Measurements from ENCODE around the gene ARID5B. TPM values are rescaled to one million over a fixed set of nuclear protein-coding genes. Genes with fewer than 3 reads are reported as not detected.

Gene ARID5B
- total RNA-seq, 4 donors from 2014 or later, result 7.6 to 36.3 (median 21.2) TPM

GRCh38 chr10:62103857-62104256 lies 202.4 kb downstream of the ARID5B start:
- Histone ChIP-seq H3K27me3 (no peaks in the 10 kb centered on the region), H3K4me3 (replicated peaks in 1 of 3) (no peak overlapping the region), H3K9me3 (no peaks in the 10 kb centered on the region), H3K36me3 (no peaks in the 10 kb centered on the region), H3K27ac (no peak overlapping the region), H3K4me1 (no peaks in the 10 kb centered on the region)
- WGBS, 2 donors, result 75 to 84% methylated on average over 9 of the region's 9 CpGs
- TF ChIP-seq POLR2A (IDR thresholded peaks at IDR 0.05), result no peak
- TF ChIP-seq, protein P1, sequence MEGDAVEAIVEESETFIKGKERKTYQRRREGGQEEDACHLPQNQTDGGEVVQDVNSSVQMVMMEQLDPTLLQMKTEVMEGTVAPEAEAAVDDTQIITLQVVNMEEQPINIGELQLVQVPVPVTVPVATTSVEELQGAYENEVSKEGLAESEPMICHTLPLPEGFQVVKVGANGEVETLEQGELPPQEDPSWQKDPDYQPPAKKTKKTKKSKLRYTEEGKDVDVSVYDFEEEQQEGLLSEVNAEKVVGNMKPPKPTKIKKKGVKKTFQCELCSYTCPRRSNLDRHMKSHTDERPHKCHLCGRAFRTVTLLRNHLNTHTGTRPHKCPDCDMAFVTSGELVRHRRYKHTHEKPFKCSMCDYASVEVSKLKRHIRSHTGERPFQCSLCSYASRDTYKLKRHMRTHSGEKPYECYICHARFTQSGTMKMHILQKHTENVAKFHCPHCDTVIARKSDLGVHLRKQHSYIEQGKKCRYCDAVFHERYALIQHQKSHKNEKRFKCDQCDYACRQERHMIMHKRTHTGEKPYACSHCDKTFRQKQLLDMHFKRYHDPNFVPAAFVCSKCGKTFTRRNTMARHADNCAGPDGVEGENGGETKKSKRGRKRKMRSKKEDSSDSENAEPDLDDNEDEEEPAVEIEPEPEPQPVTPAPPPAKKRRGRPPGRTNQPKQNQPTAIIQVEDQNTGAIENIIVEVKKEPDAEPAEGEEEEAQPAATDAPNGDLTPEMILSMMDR (IDR thresholded peaks at IDR 0.05), result no peak
- no peak for DNase-seq
- intact Hi-C loops (cut with DNase I), result no loop called here

GRCh38 chr10:62106929-62107519 lies 205.5 kb downstream of the ARID5B start:
- TF ChIP-seq POLR2A (IDR thresholded peaks at IDR 0.05), result no peak
- TF ChIP-seq, protein P1 (IDR thresholded peaks at IDR 0.05), result no peak
- Histone ChIP-seq H3K27ac (no peak overlapping the region), H3K36me3 (no peaks in the 10 kb centered on the region), H3K4me1 (no peaks in the 10 kb centered on the region), H3K9me3 (no peaks in the 10 kb centered on the region), H3K27me3 (no peaks in the 10 kb centered on the region), H3K4me3 (replicated peaks in 1 of 3) (no peak overlapping the region)
- intact Hi-C loops (cut with DNase I), result no loop called here
- no peak for DNase-seq

DNA sequence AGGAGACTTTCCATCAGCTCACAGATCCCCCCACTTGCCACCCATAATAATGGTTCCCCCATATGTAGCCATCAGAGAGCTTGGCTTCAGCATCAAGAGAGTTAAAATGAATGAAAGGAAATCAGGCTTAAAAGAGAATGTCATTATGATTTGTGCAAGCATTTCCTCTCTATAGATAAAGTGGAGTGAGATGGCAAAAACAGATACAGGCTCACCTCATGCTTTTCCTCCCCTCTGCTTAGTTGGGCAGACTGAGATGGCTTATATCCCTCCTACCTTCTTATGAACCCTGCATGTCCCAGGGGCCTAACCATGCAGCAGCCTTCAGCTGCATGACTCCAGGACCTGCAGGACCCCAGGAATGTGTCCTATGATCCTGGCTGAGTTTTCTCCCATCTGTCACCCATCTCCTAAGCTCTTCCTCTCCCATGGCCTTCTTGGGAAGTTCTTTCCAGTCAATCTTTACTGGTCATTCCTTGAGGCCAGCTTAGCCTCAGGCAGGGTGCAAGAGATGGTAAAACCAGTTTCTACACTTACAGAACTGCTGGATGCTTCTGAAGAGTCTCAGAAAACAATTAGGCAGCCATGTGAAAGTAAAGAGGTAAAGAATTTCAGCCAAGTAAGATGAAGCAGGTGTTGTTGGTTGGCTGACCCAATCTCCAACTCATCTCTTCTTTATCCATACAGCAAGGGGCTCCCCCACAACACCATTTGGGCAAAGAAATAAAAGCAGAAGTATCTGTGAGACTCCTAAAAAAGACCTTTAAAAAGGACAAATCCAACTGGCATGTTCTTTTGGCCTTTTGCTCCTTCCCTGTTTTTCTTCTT lies 207.5 kb downstream of the ARID5B start:
- no peaks in the 10 kb centered on the region for H3K9me3 ChIP-seq
- no peak overlapping the region for H3K27ac ChIP-seq
- intact Hi-C loops (cut with DNase I), result no loop called here
- DNase-seq, result no peak
- H3K36me3 ChIP-seq, result no peaks in the 10 kb centered on the region
- H3K27me3 ChIP-seq, result no peaks in the 10 kb centered on the region
- no peaks in the 10 kb centered on the region for H3K4me1 ChIP-seq
- no peak overlapping the region for H3K4me3 ChIP-seq (replicated peaks in 1 of 3)
- TF ChIP-seq, protein P1 (IDR thresholded peaks at IDR 0.05), result no peak
- TF ChIP-seq POLR2A (IDR thresholded peaks at IDR 0.05), result no peak

DNA sequence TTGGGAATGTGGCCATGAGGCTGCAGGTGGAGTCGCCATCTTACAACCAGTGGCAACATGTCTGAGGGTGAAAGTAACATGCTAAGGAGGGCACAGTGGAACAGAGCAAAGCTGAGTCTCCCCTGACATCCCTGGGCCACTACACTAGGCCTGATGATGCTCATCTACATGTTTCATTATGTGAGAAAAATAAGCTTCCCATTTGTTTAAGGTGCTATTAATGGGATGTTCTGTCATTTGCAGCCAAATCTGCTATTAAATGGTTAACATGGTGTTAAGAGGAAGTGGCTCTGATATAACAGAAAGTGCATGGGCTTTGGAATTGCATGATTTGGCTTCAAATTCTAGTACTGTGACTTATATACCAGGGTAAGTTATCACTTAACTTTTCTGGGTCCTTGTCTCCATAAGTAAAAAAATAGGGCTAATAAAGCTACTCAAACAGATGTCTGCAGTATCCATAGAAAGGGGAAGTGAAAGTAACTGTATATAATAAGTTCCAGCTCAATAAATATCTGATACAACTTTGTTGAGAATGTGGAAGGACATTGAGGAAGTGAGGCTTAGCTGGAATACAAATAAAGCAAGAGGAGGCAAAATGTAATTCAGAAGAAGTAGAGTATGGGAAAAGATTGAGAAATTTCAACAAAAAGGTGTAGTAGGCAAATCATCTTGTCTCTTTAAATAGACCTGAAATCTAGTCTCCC lies 208.2 kb downstream of the ARID5B start:
- Histone ChIP-seq H3K9me3 (no peaks in the 10 kb centered on the region), H3K4me3 (replicated peaks in 1 of 3) (no peak overlapping the region), H3K36me3 (no peaks in the 10 kb centered on the region), H3K27me3 (no peaks in the 10 kb centered on the region), H3K4me1 (no peaks in the 10 kb centered on the region), H3K27ac (no peak overlapping the region)
- TF ChIP-seq POLR2A (IDR thresholded peaks at IDR 0.05), result no peak
- TF ChIP-seq, protein P1 (IDR thresholded peaks at IDR 0.05), result no peak
- no peak for DNase-seq
- WGBS, 2 donors, result 92 to 95% methylated on average over 1 of the region's 1 CpG
- intact Hi-C loops (cut with DNase I), result no loop called here

DNA sequence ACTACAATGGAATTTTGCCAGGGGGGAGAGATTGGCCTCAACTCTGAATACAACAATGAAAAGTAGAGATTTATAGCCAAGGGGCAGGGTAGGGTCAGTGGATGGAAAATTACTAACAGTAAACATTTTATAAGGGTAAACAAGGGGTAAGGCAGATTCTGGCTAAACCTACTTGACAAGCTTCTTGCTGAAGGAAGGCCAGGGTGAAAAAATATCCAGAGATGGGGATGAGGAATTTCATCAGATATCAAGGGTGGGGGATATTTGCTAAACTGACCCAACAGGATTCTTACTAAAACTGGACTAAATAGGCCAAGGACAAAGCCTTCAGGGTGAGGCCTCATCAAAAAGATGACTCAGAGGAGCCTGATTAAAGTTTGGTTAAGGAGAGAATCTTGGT lies 210.8 kb downstream of the ARID5B start:
- intact Hi-C loops (cut with DNase I), result no loop called here
- TF ChIP-seq, protein P1 (IDR thresholded peaks at IDR 0.05), result no peak
- no peak for TF ChIP-seq POLR2A (IDR thresholded peaks at IDR 0.05)
- no peak overlapping the region for H3K27ac ChIP-seq

More for the DNA sequence above, 210.8 kb downstream of the ARID5B start:
- Histone ChIP-seq H3K4me3 (replicated peaks in 1 of 3) (no peak overlapping the region), H3K27me3 (no peaks in the 10 kb centered on the region), H3K36me3 (no peaks in the 10 kb centered on the region), H3K9me3 (no peaks in the 10 kb centered on the region), H3K4me1 (no peaks in the 10 kb centered on the region)
- no peak for DNase-seq
